Measurements from ENCODE around the gene MAZ.
A peak's percentile ranks its signal among the peaks of the same experiment; 100 is the strongest.
"Not testable (repeated sequence)": the region's sequence is repeated elsewhere in the genome, so short reads cannot be mapped to it uniquely, and the experiment has no call there.

Gene MAZ

DNA sequence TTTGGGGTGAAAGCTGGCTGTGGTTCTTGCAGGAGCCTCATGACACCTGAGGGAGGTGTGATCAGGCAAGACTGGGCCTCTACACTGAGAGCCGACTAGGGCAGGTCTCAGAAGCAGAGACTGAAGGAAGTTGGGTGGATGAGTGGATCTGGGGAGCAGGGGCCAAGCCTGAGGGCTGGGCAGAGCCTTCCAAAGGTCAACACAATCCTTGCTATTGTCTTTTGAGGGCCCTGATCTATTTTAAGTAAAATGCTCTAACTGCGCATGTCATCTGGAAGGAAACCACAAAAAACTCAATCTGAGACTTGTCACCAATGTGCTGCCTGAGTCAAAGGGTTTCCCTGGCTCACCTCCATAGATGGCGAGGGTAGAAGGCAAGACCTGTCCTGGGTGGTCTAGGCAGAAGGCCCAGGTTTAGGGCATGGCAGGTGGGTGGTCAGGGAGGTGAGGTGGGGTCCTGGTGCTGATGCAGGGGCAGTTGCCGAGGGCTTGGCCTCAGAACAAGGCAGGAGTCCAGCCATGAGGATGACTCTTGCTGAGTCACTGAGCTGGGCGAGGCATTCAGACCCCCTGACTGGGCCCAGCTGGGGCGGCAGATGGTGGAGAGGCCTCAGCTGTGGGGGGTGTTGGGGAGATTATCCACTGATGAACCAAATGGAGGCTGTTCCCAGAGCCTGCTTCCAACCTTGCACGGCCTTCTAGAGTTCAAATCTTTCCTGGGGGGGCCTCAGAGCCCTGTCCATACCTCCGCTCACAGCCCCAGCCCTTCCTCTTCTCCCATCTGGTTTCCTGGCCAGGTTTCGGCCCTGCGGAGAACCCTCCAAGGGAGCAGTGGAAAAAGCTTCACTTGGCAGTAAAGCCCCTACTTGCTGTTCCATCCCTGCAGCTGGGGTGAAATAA is 19.1 kb downstream of the MAZ start:
- no peak for DNase-seq (ENCODE audit: low read depth)

DNA sequence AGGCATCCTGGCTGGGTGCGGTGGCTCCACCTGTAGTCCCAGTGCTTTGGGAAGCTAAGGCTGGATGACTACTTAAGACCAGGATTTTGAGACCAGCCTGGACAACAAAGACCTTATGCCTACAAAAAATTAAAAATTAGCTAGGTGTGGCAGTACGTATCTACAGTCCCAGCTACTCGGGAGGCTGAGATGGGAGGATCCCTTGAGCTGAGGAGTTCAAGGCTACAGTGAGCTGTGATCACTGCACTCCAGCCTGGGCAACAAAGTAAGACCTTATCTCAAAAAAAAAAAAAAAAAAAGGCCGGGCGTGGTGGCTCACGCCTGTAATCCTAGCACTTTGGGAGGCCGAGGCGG is 20.0 kb downstream of the MAZ start:
- DNase-seq (ENCODE audit: low read depth) = no peak

DNA sequence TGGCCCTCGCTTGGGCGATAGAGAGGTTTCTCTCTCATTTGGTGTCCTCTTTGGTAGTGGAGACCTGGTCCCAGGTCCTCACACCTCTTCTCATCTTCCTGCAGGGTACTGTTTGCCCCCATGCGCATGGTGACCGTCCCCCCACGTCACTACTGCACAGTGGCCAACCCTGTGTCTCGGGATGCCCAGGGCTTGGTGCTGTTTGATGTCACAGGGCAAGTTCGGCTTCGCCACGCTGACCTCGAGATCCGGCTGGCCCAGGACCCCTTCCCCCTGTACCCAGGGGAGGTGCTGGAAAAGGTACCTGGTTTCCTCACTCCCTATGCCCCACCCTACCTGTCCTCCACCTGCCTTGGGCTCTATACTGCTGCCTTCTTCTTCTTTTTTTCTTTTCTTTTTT is 24.4 kb downstream of the MAZ start:
- DNase-seq (ENCODE audit: low read depth) = no peak

DNA sequence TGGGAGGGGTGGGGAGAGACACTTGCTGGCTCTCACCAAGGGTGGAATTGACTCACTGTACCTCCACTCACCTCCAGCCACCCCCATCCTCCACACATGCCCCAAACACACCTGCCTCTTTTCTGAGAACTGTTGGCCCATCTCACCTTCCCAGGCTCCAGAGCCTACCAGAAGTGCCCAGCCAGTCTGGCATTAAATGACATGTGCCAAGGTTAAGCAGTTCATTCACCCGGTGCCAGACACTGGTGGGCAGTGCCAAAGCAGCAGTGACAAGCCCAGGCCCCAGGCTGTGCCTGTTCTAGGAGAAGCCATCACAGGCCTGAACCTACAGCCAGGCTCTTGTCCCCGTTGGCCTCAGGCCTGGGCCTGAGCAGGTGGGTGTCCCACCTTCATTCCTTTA is 25.2 kb downstream of the MAZ start:
- DNase-seq (ENCODE audit: low read depth) = no peak

DNA sequence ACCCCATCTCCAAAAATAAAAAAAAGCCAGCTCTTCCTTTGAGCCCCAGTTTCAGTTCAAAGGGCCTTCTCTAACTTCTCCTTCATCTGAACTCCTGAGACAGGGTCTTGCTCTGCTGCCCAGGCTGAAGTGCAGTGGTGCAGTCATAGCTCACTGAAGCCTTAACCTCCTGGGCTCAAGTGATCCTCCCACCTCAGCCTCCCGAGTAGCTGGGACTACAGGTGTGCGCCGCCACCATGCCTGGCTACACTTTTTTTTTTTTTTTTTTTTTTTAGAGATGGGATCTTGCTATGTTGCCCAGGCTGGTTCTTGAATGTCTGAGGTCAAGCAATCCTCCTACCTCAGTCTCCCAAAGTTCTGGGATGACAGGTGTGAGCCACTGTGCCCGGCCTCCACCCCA is 26.9 kb downstream of the MAZ start:
- DNase-seq (ENCODE audit: low read depth) = not testable (repeated sequence)

DNA sequence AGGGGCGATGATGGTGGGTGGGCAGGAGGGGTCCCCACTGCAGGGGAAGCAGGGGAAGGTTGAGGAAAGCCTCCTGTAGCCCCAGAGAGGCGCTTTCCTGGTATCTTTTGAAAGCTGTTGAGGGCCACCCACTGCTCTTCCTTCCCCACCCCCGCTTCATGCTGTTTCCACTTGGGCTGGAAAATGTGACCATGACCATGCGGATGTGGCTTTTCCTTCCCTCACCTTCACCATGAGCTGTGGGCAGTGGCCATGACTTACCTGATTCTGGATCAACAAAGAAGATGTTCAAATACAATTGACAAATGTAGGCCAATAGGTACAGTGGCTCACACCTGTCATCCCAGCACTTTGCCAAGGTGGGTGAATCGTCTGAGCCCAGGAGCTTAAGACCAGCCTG is 27.8 kb downstream of the MAZ start:
- DNase-seq (ENCODE audit: low read depth) = no peak

DNA sequence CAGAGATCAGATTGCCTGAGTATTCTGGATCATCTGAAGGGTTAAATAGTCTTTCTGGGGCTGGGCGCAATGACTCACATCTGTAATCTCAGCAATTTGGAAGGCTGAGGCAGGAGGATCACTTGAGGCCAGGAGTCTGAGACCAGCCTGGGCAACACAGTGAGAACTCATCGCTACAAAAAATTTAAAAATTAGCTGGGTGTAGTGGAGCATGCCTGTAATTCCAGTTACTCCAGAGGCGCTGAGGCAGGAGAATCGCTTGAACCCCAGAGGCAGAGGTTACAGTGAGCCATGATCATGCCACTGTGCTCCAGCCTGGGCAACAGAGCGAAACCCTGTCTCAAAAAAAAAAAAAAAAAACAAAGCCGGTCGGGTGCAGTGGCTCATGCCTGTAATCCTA is 29.6 kb downstream of the MAZ start:
- DNase-seq (ENCODE audit: low read depth) = no peak

DNA sequence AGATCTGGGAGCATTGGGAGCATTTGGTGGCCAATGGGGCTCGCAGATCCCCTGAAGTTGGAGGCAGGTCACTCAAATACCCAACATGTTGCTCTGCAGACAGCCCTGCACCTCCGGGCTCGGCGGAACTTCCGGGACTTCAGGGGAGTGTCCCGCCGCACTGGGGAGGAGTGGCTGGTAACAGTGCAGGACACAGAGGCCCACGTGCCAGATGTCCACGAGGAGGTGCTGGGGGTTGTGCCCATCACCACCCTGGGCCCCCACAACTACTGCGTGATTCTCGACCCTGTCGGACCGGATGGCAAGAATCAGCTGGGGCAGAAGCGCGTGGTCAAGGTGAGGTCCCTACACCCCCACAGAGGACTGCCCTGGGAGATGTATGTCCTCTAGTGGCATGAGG is 30.3 kb downstream of the MAZ start:
- no peak for DNase-seq (ENCODE audit: low read depth)

DNA sequence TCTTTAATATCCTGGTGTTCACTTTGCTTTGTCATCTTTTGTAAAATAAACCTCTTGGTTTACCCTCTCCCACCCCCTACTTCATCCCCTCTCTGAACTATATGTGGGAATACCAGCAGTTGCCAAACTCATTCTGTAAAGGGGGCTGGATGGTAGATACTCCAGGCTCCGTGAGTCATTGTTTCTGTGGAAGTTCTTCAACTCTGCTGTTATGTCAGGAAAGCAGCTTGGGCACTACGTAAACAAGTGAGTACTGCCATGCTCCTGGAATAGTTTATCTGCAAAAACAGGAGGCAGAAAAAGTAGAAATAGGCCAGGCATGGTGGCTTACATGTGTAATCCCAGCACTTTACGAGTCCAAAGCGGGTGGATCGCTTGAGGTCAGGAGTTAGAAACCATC is 31.5 kb downstream of the MAZ start:
- no peak for DNase-seq (ENCODE audit: low read depth)

DNA sequence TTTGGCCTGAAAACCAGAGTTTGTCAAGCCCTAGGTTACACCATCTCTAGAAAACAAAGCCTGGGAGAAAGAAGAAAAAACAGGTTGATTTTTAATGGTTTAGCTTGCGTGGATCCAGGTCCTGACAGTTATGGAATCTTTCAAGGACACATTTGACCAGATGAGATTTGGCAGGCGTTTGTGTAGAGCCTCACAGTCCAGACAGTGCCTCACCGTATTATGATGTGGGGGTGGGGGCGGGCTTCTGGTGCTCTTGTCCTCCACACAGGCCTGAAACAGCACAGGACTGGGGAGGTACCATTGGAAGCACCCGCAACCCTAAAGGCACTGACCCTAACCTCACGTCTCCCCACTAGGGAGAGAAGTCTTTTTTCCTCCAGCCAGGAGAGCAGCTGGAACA is 33.5 kb downstream of the MAZ start:
- DNase-seq (ENCODE audit: low read depth) = no peak

DNA sequence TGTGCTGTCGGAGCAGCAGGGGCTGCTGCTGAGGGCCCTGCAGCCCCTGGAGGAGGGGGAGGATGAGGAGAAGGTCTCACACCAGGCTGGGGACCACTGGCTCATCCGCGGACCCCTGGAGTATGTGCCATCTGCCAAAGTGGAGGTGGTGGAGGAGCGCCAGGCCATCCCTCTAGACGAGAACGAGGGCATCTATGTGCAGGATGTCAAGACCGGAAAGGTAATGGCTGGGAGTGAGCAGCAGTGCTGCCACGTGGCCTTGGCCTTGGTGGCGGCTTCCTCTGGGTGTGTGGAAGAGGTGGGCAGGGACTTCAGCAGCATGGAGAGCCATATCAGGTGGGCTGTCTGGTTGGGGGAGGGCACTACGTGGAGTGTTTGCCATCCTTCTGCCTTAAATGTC is 33.9 kb downstream of the MAZ start:
- no peak for DNase-seq (ENCODE audit: low read depth)

DNA sequence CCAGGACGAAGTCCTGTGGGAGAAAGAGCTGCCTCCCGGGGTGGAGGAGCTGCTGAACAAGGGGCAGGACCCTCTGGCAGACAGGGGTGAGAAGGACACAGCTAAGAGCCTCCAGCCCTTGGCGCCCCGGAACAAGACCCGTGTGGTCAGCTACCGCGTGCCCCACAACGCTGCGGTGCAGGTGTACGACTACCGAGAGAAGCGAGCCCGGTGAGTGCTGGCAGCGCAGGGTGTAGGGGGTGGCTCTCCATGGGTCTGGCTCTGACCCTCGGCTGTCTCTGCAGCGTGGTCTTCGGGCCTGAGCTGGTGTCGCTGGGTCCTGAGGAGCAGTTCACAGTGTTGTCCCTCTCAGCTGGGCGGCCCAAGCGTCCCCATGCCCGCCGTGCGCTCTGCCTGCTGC is 35.3 kb downstream of the MAZ start:
- no peak for DNase-seq (ENCODE audit: low read depth)

DNA sequence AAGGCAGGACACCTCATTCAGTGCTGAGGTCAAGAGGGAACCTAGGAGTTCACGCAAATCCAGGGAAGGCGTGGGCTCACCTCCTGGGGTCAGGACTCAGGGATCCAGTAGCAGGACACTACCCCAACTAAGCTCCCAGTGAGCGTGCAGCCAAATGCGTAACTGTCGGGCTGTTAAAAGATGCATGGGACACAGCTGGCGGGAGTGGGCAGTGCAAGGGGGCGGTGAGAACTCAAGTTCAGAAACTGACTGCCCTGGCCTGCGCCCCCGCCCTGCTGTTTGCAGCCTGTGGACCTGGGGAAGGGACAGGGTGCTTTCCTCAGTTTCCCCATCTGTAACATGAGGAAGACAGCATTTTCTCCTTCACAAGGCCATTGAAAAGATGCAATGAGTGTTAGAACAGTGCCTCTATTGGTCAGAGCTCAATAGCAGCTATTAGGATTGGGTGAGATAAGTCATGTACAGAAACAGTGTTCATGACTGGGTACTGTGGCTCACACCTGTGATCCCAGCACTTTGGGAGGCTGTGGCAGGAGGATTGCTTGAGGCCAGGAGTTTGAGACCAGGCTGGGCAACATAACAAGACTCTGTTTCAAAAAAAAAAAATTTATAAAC is 36.5 kb downstream of the MAZ start:
- DNase-seq (ENCODE audit: low read depth) = no peak

DNA sequence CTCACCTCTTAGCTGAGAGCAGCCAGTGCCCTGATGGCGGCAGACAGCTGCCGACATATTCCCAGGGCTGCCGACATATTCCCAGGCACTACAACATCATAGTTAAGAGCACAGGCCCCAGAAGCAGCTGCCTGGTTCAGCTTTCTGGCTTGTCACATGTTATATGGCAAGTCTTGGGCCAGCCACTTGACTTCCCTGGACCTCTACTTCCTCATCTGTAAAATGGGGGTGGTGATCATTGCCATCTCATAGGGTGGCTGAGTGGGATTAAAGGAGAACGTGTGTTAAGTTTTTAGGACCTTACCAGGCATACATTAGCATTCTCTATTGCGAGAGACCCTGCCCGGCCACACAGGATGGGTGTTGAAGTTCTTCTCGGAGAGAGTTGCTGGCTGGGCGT is 37.6 kb downstream of the MAZ start:
- no peak for DNase-seq (ENCODE audit: low read depth)

DNA sequence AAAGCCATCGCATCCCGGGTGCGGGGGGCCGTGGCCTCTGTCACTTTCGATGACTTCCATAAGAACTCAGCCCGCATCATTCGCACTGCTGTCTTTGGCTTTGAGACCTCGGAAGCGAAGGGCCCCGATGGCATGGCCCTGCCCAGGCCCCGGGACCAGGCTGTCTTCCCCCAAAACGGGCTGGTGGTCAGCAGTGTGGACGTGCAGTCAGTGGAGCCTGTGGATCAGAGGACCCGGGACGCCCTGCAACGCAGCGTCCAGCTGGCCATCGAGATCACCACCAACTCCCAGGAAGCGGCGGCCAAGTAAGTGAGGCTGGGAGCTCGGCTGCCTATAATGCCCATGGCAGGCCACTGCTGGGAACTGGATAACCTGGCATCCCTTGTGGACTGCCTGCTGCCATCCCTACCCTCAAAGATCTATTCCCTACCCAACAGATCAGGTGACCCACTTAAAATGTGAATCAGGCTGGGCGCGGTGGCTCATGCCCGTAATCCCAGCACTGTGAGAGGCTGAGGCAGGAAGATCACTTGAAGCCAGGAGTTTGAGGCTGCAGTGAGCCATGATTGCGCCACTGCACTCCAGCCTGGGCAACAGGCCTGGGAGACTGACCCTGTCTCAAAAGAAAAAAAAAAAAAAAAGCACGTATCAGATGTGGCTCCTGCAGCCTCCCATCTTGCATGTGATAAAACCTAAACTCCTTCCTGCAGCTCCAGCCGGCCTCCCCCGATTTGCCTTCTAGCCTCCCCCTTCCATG is 38.4 kb downstream of the MAZ start:
- no peak for DNase-seq (ENCODE audit: low read depth)

DNA sequence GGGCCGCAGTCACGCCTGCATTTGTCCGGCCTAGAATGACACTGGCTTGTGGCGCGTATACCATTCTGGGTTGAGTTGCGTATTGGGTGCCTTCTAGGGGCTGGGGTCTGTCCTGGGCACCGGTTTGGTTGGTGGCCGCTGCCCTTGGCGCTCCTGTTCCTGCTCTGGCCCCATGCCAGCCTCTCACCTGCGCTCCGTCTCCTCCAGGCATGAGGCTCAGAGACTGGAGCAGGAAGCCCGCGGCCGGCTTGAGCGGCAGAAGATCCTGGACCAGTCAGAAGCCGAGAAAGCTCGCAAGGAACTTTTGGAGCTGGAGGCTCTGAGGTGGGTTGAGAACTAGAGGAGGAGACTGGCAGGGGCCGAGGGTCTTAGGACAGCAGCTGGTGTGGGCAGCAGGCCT is 39.3 kb downstream of the MAZ start:
- no peak for DNase-seq (ENCODE audit: low read depth)

DNA sequence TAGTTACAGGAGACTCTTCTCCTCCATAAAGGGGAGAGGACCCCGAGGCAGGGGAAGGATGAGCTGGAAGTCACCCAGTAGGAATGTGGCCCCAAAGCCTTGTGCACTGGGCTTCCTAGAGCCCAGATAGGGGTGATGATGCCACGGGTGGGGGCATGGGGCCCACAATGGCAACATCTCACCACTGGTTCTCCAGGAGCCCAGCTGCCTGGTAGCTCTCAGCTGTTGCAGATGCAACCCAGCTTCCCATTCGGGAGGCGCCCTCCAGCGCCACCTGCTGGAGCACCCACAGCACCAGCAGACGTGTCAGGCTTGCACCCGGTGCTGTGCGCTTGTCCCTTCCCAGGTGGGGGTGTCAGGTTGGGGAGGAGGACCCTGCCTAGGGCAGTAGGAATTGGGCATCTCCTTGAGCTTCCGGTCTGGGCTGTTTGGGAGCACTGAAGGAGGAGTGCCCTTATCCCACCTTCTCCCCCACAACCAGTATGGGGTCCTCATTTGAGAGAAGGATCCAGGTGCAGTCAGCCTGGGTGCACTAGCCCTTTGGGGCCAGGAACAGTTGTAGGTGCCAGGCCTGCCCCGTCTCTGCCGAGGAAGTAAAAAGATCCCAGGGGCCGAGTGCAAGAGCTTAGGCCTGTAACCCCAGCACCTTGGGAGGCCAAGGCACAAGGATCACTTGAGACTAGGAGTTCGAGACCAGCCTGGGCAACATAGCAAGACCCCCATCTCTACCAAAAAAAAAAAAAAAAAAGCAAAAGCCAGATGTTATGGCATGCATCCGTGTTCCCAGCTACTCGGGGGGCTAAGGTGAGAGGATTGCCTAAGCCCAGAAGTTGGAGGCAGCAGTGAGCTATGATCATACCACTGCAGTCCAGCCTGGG is 42.3 kb downstream of the MAZ start:
- DNase-seq (ENCODE audit: low read depth) = peak; percentile 64

DNA sequence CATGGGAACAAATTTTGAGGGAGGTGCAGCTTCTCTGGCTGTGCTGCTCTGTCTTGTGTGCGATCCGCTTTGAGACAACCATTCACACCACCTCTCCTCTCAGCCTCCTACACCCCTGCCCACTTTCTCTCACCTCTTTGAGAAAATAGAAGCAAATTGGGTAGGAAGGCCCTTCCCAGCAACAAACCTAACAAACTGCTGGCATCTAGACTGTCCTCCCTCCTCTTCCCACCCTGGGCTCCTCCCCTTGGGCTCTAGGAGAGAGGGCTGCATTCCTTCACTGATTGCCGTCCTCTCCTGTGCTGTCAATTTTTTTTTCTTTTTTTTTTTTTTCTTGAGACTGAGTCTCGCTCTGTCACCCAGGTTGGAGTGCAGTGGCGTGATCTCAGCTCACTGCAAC is 43.2 kb downstream of the MAZ start:
- DNase-seq (ENCODE audit: low read depth) = no peak

DNA sequence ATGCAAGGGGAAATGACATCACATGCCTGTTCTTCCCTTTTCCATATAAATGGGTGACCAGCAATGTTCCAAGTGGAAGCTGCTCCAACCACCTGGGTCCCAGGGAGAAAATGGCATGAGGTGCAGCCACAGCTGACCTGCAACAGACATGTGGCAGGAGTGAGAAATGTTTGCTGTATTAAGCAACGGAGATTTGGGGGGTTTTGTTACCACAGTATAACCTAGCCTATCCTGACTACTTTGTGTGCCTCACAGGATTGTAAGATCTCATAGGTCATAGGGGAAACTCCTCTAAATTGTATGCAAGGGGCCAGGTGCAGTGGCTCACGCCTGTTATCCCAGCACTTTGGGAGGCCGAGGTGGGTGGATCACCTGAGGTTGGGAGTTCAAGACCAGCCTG is 44.7 kb downstream of the MAZ start:
- DNase-seq (ENCODE audit: low read depth) = no peak

DNA sequence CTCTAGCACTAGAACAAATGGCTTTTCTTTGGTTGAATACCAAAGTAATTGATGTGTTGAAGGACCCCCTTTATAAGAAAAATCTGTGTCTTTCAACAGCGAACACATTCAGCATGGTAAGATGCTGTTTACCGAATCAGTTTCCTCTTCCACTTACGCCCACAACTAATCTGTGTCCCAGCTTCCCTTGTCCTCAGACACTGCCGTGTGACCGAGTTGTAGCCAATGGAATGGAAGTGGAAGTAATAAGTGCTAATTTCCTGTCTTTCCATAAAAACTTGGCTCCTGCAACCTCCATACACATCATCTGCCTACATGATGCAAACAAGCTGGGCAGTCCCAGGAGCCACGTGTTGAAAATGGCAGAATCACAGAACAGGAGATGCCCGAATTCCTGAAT is 46.3 kb downstream of the MAZ start:
- DNase-seq (ENCODE audit: low read depth) = no peak

DNA sequence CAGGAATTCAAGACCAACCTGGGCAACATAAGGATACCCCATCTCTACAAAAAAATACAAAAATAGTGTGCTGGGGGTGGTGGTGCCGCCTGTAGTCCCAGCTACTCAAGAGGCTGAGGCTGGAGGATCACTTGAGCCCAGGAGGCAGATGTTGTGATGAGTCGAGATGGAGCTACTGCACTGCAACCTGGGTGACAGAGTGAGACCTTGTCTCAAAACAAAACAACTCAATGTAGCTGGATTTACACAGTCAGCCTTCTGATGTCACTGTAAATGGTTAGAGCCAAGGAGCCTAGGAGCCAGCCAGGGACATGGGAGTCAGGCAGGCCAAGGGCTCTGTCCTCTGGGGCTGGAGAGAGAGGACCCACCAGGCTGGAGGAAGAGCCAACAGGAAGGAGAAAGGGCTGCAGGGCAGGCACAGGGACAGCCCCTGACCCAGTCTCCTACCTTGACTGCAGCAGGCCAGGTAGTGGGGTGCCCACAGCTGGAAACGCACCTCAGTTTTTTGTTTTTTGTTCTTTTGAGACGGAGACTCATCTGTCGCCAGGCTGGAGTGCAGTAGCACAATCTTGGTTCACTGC is 48.3 kb downstream of the MAZ start:
- no peak for DNase-seq (ENCODE audit: low read depth)

Data from stimulated activated CD8-positive, alpha-beta memory T cell treated with anti-CD3 and anti-CD28 coated beads, Interleukin-7, amount 100 ng/mL, for 24 hours (primary cell).